ENCODE data around the gene TMEM186.
"Not testable (repeated sequence)": the region's sequence is repeated elsewhere in the genome, so short reads cannot be mapped to it uniquely, and the experiment has no call there.

The TMEM186 gene

GRCh38 chr16:8797364-8798173 is at the start of gene TMEM186, which contains the start of gene PMM2:
Gene TMEM186 (minus strand): TSS chr16:8797639. CDS start chr16:8797614, 25 bp downstream.
Gene PMM2 (plus strand): TSS chr16:8797839. CDS start chr16:8797883, 44 bp downstream.
- Mint-ChIP-seq H3K27me3 (no peaks in the 10 kb centered on the region), H3K27ac (peak within 1 kb of the TSS; percentile 80), H3K9me3 (no peaks in the 10 kb centered on the region), H3K36me3 (peaks cover 21% of the 10 kb centered on the region), H3K4me1 (peaks cover 42% of the 10 kb centered on the region), H3K4me3 (peak within 1 kb of the TSS; percentile 96)
- CTCF ChIA-PET, result interaction anchor here (0.7 to 1.0 kb wide), 3 partner anchors 22 to 236 kb away, joined by 3 to 5 read pairs (median 4); no protein-coding TSS in a partner anchor
- peak; percentile 98 for DNase-seq

GRCh38 chr16:8847145-8847544 is 49.7 kb upstream of the TMEM186 start:
- H3K4me1 Mint-ChIP-seq, result peaks cover 15% of the 10 kb centered on the region
- H3K4me3 Mint-ChIP-seq, result no peak overlapping the region
- peak; percentile 4 for DNase-seq
- peak overlapping the region; percentile 9 for H3K27ac Mint-ChIP-seq
- no peaks in the 10 kb centered on the region for H3K27me3 Mint-ChIP-seq
- no peaks in the 10 kb centered on the region for H3K9me3 Mint-ChIP-seq
- H3K36me3 Mint-ChIP-seq, result peaks cover 28% of the 10 kb centered on the region
- CTCF ChIA-PET, result interaction anchor here (0.6 kb wide), 1 partner anchor 272 kb away, joined by 4 read pairs; no protein-coding TSS in a partner anchor

GRCh38 chr16:8846401-8846932 is 49.0 kb upstream of the TMEM186 start:
- CTCF ChIA-PET, result interaction anchor here (0.6 kb wide), 1 partner anchor 272 kb away, joined by 4 read pairs; no protein-coding TSS in a partner anchor
- no peak overlapping the region for H3K4me3 Mint-ChIP-seq
- no peak for DNase-seq
- H3K27me3 Mint-ChIP-seq, result no peaks in the 10 kb centered on the region
- H3K9me3 Mint-ChIP-seq, result no peaks in the 10 kb centered on the region
- peaks cover 25% of the 10 kb centered on the region for H3K36me3 Mint-ChIP-seq
- H3K27ac Mint-ChIP-seq, result no peak overlapping the region
- H3K4me1 Mint-ChIP-seq, result peaks cover 12% of the 10 kb centered on the region

- no peak overlapping the region for H3K4me3 Mint-ChIP-seq
- peaks cover 22% of the 10 kb centered on the region for H3K36me3 Mint-ChIP-seq
- no peaks in the 10 kb centered on the region for H3K9me3 Mint-ChIP-seq
- peaks cover 7% of the 10 kb centered on the region for H3K4me1 Mint-ChIP-seq
- no peaks in the 10 kb centered on the region for H3K27me3 Mint-ChIP-seq
- CTCF ChIA-PET, result no interaction called here
- DNase-seq, result no peak
- no peak overlapping the region for H3K27ac Mint-ChIP-seq
Measured at GRCh38 chr16:8845699-8846298, 48.4 kb upstream of the TMEM186 start.

- H3K27ac Mint-ChIP-seq, H3K36me3 Mint-ChIP-seq, H3K9me3 Mint-ChIP-seq, CTCF ChIA-PET, H3K27me3 Mint-ChIP-seq, H3K4me1 Mint-ChIP-seq, H3K4me3 Mint-ChIP-seq, DNase-seq: not testable (repeated sequence)
Measured at GRCh38 chr16:8843296-8843695, 45.9 kb upstream of the TMEM186 start.

DNA sequence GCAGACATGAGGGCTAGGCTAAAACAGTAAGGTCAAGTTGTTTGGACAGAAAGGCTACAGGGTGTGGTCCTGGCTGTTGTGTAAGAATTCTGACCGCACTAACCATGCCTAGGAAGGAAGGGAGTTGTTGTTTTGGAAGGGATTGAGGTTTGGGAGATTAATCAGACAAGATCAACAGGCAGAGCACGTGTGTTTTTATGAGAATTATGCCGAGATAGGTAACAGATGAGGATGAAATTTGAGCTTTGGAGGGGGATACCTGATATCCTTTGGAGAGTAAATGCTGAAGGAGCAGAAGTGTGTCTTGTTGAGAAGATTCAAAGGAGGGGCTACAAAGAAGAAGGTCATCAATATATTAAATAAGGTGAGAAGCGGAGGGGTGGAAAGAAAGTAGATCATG is 44.6 kb upstream of the TMEM186 start:
- H3K4me3 Mint-ChIP-seq, H3K4me1 Mint-ChIP-seq, H3K9me3 Mint-ChIP-seq, DNase-seq, H3K27me3 Mint-ChIP-seq, H3K36me3 Mint-ChIP-seq, CTCF ChIA-PET: not testable (repeated sequence)
- peak overlapping the region; percentile 3 for H3K27ac Mint-ChIP-seq

DNA sequence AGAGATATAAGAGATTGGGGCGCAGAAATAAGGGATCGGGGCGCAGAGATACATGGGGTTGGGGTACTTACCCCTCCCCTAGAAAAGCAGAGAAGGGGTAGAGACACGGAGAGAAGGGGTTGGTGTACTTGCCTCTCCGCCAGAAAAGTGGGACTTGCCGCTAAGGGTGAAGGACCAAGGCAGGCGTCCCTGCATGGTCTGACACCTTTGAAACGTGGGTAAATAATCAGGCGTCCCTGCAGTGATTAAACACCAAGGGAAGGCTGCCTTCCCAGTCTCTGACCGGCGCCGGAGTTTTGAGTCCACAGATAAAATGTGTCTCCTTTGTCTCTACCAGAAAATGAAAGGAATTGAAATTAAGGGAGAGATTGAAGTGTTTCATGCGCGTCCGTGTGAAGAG is 40.2 kb upstream of the TMEM186 start:
- H3K4me3 Mint-ChIP-seq, DNase-seq, CTCF ChIA-PET, H3K4me1 Mint-ChIP-seq, H3K9me3 Mint-ChIP-seq, H3K27ac Mint-ChIP-seq, H3K36me3 Mint-ChIP-seq, H3K27me3 Mint-ChIP-seq: not testable (repeated sequence)

GRCh38 chr16:8836797-8837196 is 39.4 kb upstream of the TMEM186 start:
- DNase-seq, CTCF ChIA-PET, H3K36me3 Mint-ChIP-seq, H3K9me3 Mint-ChIP-seq, H3K27ac Mint-ChIP-seq, H3K27me3 Mint-ChIP-seq, H3K4me3 Mint-ChIP-seq: not testable (repeated sequence)
- H3K4me1 Mint-ChIP-seq, result peaks cover 15% of the 10 kb centered on the region

DNA sequence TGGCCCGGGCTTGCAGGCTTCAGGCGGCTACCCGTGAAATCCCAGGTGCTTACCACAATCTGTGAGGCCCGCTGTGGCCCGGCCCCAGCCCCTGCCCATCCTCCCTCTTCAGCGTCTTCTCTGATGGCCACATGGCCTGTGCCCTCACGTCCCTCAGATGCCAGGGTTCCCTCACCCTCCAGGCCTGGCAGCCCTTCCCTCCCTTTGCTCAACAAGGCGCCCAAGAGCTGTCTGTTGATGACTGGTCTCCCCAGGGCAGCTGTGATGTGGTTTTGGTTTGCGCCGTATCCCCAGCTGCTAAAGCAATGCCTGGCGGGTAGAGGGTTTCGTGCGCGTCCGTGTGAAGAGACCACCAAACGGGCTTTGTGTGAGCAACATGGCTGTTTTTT is 35.3 kb upstream of the TMEM186 start:
- Mint-ChIP-seq H3K36me3 (peaks cover 21% of the 10 kb centered on the region), H3K27me3 (no peaks in the 10 kb centered on the region), H3K4me3 (no peak overlapping the region), H3K27ac (peak overlapping the region; percentile 46), H3K4me1 (peaks cover 22% of the 10 kb centered on the region), H3K9me3 (no peaks in the 10 kb centered on the region)
- no peak for DNase-seq
- CTCF ChIA-PET, result no interaction called here

DNA sequence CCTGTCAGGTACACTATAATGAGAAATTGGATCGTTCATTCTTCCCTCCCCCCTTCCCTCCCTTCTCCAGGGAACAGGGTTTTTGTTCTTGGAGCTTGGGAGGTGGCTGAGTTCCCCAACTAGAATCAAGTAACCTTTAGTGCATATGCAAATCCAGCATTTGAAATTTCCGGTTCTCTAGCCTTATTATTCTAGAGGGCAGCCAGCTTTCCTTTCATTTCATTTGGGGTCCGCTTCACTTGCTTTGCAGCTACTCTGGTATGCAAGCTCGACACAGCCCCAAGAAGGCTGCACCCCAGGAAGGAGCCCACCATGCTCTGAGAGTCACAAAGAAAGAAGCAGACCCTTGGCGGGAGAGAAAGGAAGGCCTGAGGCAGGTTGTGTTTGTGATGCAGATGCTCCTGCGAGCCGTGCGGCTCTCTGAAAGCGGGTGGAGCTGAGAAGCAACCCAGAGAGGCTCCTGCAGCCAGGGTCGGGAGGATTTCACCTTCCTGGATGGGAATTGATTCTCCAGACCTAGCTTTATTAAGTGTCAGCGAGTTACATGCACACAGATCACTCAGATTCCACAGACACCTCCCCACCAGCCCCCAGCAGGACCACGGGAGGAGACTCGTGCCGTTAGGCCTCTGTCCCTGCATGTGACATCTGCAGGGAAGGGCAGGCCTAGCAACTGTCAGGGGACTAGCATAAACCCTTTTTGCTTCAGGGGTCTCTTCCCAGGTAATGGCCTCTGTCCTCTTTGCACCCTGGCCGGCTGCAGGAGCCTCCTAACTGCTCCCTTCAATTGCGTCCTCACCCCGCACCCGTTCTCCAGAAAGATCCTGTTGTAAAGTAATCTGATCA is 34.7 kb upstream of the TMEM186 start:
- CTCF ChIA-PET, result no interaction called here
- Mint-ChIP-seq H3K4me1 (peaks cover 22% of the 10 kb centered on the region), H3K36me3 (peaks cover 21% of the 10 kb centered on the region), H3K27ac (no peak overlapping the region), H3K9me3 (no peaks in the 10 kb centered on the region), H3K4me3 (no peak overlapping the region), H3K27me3 (no peaks in the 10 kb centered on the region)
- no peak for DNase-seq

GRCh38 chr16:8831450-8831849 is 34.0 kb upstream of the TMEM186 start:
- Mint-ChIP-seq H3K27ac (no peak overlapping the region), H3K4me1 (peaks cover 22% of the 10 kb centered on the region), H3K4me3 (no peak overlapping the region), H3K9me3 (no peaks in the 10 kb centered on the region), H3K27me3 (no peaks in the 10 kb centered on the region), H3K36me3 (peaks cover 21% of the 10 kb centered on the region)
- no peak for DNase-seq
- CTCF ChIA-PET, result no interaction called here

- Mint-ChIP-seq H3K4me3 (no peak overlapping the region), H3K36me3 (peaks cover 28% of the 10 kb centered on the region), H3K4me1 (peaks cover 22% of the 10 kb centered on the region), H3K27me3 (no peaks in the 10 kb centered on the region), H3K27ac (no peak overlapping the region), H3K9me3 (no peaks in the 10 kb centered on the region)
- no peak for DNase-seq
- CTCF ChIA-PET, result interaction anchor here (1.5 kb wide), 1 partner anchor 51 kb away, joined by 4 read pairs; no protein-coding TSS in a partner anchor
Measured at GRCh38 chr16:8828541-8829165, 31.2 kb upstream of the TMEM186 start.

DNA sequence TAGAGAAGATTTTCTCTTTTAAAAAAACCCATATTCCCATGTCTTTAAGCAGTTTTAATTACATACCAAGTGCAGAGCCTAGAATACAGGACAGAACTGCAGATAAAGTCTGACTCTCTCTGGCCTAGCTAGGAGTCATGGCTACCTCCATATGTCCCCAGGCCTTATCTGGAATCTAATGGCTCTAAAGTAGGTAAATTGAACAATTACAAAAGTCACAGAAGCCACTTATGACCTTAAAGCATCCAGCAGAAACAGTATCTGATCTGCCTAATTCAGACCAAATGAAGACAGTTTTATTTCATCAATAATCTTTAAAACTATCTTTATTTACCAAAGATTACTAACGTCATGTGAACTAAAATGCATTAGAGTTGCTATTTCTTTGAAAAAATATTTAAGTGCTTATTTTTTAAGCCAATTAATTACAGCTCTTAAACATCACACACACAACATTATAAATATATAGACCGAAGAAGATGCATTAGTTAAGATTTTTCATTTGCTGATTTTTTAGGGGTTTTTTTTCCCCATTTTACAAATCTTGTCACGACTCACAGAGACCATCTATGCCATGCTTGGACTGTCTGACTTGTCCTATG is 28.9 kb upstream of the TMEM186 start:
- peaks cover 4% of the 10 kb centered on the region for H3K4me1 Mint-ChIP-seq
- peaks cover 41% of the 10 kb centered on the region for H3K36me3 Mint-ChIP-seq
- DNase-seq, result no peak
- H3K4me3 Mint-ChIP-seq, result no peak overlapping the region
- H3K27ac Mint-ChIP-seq, result no peak overlapping the region
- CTCF ChIA-PET, result interaction anchor here (0.7 kb wide), 1 partner anchor 259 kb away, joined by 3 read pairs; no protein-coding TSS in a partner anchor
- no peaks in the 10 kb centered on the region for H3K27me3 Mint-ChIP-seq
- H3K9me3 Mint-ChIP-seq, result no peaks in the 10 kb centered on the region

Measured in activated naive CD4-positive, alpha-beta T cell treated with anti-CD3 and anti-CD28 coated beads, Interleukin-2, amount 10 ng/mL, durations not matched to agents 7 days and 5 days (primary cell).